DMS153 treated with DMSO at 0.1 percent for 48 hours (cell line): ENCODE results near the gene PTPRN2.
"Not testable (repeated sequence)": the region's sequence is repeated elsewhere in the genome, so short reads cannot be mapped to it uniquely, and the experiment has no call there.

Source experiments
- DNase-seq: peaks from one replicate; lab custom pipeline; 2025; ENCODE audit not compliant: unreplicated experiment; lab: John Stamatoyannopoulos, UW

Gene PTPRN2

DNA sequence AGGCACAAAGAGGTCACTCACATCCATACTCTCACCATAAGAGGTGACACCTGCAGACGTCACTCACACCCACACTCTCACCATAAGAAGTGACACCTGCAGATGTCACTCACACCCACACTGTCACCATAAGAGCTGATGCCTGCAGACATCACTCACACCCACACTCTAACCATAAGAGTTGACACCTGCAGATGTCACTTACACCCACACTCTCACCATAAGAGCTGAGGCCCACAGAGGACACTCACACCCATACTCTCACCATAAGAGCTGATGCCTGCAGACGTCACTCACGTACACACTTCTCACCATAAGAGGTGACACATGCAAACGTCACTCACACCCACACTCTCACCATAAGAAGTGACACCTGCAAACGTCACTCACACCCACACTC is 255.1 kb downstream of the PTPRN2 start:
- not testable (repeated sequence) for DNase-seq

DNA sequence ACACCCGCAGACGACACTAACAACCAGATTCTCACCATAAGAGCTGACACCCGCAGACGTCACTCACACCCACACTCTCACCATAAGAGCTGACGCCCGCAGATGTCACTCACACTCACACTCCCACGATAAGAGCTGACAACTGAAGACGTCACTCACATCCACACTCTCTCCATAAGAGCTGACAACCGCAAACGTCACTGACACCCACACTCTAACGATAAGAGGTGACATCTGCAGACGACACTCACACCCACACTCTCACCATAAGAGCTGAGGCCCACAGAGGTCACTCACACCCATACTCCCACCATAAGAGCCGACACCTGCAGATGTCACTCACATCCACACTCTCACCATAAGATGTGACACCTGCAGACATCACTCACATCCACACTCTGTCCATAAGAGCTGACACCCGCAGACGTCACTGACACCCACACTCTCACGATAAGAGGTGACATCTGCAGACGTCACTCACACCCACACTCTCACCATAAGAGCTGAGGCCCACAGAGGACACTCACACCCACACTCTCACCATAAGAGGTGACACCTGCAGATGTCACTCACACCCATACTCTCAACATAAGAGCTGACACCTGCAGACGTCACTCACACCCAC is 255.7 kb downstream of the PTPRN2 start:
- DNase-seq: not testable (repeated sequence)

DNA sequence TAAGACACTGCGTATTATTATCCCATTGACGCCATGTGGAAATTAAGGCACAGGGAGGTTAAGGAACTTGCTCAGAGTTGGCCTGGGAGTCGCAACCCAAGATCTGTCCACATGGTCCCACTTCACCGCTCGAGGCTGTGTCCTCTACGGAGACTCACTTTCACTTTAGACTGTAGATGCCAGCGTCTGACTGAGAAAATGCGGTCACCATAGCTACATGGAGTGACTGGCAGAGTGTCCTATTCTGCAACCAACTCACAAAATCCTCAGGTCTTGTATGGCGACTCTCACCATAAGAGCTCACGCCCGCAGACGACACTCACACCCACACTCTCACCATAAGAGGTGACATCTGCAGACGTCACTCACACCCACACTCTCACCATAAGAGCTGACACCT is 257.9 kb downstream of the PTPRN2 start:
- DNase-seq: no peak

DNA sequence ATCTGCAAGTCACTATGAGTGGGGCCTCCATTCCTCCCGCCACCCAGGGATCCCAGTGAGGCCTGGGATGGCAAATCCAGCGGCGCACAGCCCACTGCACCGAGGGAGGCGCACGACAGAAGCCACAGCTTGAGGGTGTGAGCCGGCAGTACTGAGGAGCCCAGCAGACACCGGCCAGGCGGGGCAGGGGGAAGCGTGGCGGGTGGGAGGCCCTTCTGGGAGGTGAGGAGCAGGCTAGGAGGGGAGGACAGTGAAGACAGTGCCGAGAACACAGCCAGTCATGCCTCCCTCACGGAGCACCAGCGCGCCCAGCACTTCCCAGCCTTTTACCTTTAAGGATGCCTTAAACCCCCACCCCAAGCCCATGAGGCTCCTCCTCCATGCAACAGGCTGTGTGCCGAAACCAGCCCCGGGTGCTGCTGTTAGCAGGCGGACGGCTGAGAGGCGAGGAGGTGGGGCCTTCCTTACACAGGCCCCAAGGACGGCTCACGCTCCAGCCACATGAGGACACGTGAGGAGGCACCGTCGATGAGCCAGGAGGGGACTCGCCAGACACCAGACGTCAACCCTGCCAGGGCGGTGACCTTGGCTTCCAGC is 258.5 kb downstream of the PTPRN2 start:
- no peak for DNase-seq

DNA sequence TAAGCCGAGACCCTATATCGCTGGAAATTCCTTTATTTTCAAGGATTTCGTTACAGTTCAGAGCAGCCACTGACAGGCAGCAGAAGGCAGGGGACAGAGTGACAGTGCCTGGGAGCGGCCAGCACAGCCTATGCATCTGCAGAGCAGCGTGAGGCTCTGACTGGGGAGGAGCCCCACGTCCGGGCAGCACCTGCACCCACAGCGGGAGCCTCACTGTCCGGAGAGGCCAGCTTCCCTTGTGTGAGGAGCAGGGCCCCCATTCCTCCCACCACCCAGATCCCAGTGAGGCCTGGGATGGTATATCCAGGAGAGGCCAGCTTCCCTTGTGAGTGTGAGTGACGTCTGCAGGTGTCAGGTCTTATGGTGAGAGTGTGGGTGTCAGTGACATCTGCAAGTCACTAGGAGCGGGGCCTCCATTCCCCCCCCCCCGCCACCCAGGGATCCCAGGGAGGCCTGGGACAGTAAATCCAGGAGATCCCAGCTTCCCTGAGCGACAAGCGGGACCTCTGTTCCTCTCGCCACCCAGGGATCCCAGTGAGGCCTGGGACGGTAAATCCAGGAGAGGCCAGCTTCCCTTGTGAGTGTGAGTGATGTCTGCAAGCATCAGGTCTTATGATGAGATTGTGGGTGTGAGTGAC is 259.1 kb downstream of the PTPRN2 start:
- no peak for DNase-seq

DNA sequence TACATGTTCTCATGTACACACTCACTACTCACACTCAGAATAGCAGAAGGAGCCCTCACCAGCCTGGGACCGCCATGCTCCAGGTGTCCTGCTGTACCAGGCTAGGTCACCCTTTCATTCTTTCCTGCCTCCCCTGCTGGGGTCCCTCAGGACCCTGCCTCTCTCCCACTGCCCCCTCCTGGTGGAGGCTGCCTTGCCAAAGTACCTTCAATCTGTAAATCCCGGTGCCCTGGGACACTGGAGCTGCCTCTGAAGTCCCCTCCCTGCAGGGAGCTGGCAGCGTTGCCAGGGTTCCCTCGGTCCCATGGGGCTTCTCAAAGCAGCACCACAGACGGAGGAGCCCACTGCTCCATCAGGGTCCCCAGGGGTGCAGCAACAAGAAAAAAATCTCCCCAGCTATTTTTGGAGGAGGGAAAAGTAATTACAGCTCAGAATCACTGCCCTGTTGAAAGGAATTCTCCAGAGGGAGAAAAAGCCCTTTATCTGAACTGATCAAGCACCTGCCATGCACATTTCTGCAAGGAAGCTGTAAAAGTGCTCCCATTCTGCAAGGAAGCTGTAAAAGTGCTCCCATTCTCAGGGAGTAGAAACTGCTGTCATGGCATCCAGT is 259.9 kb downstream of the PTPRN2 start:
- no peak for DNase-seq

DNA sequence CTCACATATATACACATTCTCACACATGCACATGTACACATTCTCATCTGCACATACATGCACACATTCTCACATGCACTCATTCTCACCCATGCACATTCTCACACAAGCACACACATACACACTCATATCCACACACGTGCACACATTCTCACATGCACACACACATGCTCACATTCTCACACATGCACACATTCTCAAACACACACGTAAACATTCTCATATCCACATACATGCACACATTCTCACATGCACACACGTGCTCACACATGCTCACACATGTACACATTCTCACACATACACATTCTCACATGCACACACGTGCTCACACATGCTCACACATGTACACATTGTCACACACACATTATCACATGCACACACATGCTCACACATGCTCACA is 260.6 kb downstream of the PTPRN2 start:
- DNase-seq: no peak

DNA sequence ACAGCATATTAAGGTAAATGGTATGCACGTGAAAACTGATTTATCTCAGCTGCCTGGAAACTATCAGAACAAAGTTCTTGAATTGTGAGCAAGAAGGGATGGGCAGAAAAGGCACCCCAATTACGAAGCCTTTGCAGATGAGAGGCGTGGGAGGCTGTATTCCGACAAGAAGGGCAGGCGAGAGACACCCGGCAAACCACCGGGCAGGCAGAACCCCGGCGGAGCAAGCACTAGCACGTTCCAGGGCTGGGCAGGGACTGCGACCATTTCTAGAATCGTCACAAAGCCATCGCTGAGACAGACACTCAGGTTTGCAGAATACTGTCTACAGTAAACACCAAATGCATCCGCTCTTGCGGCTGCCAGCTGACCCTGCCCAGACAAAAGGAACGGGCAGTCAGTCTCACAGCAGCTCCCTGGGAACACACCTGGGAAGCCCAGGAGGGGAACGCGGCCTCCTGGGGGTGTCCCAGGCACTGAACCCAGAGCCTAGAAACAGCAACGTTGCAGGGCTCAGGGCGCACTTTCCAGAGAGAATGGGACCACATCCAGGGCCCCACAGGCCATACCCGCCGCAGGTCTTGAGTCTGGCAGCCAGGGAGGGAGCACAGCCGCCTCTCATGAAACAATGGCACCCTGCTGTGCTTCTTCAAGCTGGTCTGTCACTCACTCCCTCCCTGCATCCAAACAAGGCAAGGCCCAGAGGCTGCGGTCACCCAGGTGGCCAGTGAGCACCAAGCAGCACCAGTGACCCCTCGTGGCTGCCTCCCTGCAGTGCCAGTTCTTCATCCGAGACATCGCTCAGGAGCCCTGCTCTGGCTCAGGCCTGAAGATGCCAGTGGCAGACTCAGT is 261.9 kb downstream of the PTPRN2 start:
- peak; percentile 78 for DNase-seq

DNA sequence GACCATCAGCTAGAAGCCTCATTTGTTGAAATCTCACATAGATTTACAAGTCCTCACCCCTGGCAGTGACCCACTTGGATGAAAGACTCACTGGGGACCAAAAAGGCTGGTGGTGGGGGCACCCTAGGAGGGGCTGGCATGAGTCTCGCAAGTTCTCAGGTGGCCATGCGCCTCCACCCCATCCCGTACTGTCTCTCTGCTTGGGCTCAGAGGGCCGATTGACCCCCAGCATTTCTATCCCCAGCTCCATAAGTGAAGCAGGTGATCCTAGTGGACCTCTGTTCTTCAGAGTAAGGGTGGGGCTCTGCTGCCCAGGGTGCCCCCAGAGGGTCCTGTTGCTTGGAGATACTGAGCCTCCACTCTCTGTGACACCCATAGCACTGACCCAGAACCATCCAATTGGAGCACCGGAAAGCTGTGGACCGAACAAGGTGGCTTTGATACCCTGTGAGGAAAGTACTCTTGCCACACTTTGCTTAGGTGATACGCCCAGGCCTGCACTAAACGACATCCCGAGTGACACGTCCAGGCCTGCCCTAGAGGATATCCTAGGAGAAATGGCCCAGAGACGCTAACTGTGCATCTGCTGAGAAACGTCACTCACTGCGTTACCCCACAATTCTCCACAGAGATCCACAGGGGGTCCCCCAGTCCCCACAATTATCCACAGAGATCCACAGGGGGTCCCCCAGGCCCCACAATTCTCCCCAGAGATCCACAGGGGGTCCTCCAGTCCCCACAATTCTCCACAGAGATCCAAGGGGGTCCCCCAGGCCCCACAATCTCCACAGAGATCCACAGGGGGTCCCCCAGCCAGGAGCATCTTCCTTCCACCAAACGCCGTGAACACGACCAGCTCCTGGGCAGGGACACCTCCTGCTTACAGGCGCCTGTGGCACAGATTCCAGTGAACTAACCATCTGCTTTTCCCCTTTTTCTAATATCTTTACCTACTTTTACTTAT is 262.9 kb downstream of the PTPRN2 start:
- no peak for DNase-seq

DNA sequence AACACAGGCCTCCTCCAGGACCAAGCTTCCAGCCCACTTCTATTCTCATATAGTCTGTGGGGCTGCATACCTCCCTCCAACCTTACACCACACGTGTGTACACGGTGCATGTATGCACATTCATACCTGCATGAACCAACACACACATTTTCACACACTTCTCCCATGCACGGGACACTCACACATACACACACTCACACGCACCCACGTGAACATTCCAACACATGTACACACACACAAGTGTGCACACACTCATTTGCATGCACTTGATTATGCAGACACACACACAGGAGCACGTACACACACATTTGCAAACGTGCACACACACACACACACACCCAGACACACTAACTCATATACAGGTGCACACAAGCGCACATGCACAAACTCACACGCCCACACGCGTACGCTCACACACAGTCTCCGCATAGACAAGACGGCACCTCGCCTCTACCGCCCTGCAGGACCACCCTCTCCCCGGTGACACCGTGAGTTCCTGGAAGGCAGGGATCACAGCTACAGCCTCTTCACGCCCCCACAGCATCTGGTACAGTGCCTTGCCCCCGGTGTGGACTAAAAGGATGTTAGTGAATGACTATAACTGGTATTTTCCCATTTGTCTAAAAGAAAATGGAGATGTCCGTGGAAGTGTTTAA is 263.8 kb downstream of the PTPRN2 start:
- no peak for DNase-seq

DNA sequence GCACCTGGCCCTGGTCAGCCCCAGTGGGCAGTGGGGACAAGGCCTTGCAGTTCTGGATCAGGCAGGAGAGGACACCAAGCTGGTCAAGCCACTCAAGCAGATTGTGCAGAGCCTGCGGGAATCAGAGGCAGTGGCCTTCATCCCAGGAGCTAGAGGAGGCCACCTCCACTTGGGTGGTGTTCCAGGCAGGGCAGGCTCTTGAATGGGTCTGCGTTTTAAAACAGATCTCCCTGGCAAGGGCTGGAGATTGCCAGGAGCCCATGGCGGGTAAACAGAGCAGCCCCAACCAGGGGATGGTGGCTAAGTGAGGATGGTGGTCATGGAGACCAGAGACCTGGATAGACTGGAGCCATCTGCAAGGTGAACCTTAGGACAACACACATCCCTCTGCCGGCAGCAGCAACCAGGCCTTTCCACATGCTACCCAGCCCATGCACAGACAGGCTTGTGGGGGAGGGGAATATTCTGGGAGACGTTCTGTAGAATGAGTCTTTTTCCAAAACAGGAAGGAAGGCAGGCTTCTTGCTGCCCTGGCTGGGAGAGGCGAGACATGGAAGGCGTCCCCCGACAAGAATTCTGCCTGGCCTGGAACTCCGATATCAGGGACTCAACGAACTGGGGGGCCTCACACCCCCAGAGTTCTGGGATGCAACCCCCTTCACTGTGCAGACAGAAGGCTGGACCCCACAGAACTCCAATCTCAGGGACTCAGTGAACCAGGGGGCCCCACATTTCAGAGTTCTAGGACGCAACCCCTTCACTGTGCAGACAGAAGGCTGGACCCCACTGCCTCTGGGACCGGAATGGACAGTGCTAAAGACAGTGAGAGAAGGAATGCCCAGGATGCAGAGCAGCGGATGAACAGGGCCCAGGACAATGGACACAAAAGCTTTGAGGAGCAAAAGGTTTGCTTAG is 264.8 kb downstream of the PTPRN2 start:
- no peak for DNase-seq

DNA sequence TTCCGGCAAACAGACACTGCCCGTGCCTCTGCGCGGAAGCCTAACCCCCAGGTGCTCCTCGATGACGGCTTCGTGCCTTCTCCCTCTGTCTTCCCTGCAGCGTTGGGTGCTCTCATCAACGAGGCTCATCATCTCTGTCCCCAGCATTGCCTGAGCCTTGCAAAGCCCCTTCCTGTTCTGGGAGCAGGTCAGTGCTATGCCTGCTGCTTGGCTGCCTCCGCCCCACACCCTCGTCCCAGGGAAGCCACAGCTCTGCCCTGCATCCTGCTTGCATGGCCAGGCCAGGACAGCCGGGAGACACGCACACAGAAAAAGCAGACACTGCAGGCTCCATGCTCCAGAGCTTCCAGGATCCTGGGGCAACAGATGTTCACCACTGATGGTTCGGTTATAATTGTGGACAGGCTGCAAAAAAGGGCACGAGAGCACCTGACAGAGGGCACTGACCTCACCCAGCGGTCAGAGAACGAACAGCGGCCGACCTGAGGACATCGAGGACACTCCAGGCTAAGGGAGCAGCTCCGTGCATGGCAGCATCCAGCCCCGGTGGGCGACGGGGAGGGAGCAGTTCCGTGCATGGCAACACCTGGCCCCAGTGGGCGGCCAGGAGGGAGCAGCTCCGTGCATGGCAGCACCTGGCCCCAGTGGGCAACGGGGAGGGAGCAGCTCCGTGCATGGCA is 265.5 kb downstream of the PTPRN2 start:
- DNase-seq: no peak

DNA sequence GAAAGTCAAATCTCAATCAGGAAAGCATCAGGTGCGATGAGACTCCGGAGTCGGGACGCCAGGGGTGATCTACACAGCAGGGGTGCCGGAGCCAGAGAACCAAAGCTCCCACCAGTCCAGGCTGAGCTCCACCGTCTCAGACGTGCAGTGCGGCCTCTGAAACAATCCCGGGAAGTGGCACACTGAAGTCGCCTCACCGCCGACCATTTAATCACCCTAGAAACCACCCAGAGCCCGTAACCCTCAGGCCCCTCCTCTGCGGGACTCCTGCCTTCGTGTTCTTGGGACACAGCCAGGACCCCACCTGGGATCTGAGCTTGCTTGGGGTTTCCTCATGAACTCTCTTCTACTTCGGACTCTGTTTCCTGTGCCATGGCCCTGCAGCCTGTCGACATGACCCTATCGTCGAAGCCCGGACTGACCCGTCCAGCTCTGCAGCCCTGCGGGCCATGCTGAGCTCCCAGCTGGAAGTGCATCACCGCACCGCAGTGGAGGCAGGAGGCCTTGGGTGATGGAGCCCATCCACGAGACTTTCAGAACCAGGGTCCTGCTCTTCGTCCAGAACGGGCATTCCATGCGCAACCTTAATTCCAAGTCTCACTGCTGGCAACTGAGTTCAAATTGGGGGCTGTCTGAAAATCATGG is 266.4 kb downstream of the PTPRN2 start:
- no peak for DNase-seq

DNA sequence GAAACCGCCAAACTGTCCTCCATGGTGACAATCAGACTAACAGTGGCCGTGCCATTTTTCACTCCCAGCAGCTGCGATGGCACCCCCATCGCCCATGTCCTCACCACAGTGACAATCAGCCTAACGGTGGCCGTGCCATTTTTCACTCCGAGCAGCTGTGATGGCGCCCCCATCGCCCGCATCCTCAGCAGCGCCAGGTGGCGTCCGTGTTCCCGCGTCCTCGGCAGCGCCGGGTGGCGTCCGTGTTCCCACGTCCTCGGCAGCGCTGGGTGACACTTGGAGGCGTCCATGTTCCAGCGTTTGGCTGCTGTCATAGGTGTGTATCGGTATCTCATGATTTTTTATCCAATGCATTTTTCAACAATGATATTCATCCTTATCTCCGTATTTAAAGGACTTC is 267.3 kb downstream of the PTPRN2 start:
- DNase-seq: no peak

DNA sequence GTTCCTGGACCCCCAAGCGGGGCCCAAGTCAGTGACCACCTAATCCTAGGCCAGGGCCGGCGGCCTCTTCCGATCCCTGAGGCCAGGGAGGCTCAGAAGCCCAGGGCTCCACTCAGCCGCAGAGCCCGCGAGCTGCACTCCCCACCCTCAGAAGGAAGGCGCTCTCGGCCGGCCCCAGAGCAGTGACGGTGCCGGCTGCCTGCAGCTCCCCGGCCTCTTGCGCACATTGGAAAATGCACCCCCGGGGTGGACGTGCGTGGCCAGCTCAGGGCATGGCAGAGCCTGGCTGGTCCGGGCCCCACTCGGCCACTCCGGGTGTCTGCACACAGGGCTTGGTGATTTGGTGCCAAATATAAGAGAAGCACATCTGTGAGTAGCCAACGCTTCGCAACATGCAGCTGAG is 269.1 kb downstream of the PTPRN2 start:
- DNase-seq: no peak

DNA sequence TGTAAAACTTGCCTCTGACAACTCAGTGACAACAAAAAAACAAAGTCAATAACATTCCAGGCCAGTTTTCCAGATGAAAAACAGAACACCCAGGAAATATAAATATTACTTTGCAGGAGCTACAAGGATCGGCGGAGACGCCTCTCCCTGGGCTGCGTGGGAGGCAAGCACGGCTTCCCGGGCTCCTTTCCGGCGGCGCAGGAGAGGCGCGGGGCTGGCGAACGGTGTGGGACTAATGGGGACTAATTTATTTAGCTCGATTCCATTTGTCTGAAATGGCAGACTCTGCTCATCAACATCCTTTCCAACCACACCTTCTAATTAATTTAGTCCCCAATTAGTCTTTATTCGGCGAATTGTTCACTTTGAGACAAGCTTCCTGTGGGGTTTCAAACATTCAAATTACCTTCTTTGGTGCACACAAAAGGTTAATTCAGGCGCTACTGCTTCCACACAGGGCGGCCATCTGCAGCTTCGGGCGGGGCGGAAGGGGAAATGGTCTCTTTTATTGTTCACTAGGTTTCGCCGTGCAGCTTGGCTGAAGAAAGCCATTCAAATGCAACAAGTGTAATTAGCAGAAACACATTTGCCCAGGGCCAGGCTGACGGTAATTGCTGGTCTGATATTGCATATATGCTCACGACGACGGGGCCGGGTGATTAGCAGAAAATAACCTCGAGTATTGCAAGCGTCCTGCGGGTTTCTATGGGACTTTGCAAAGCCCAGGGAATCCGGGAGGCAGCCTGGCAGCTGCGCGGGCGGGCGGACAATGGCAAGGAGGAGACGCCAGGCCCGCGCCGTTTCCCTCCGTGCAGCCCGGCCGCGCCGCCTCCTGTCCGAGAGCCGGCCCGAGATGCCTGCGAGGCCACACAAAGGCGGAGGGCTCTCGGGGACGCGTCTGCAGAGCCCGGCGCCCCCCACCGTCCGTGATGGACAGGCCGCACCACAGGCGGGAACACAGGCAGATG is 270.1 kb downstream of the PTPRN2 start:
- no peak for DNase-seq
